Measurements from ENCODE around the gene PAIP2B.

PAIP2B gene

GRCh38 chr2:71157124-71157793 is 69.6 kb downstream of the PAIP2B start:
- Histone ChIP-seq H3K9ac (no peak overlapping the region), H3K27me3 (ENCODE audit: insufficient read depth, low read depth) (no peaks in the 10 kb centered on the region; the same call in 1 of the 2 replicates), H3K4me2 (peak overlapping the region; percentile 22; the same call in 1 of the 2 replicates), H3K27ac (no peak overlapping the region), H3K79me2 (ENCODE audit: insufficient read depth, low read depth) (no peaks in the 10 kb centered on the region), H3K4me1 (ENCODE audit: low read depth, poor library complexity, severe bottlenecking) (peaks cover 10% of the 10 kb centered on the region), H3K4me3 (IDR thresholded peaks at IDR 0.05; ENCODE audit: insufficient read depth, low read depth, low read length) (no peak overlapping the region), H4K20me1 (ENCODE audit: insufficient read depth) (no peaks in the 10 kb centered on the region), H3K36me3 (ENCODE audit: insufficient read depth) (no peaks in the 10 kb centered on the region), H2AFZ (ENCODE audit: low read depth) (0 out of 2 replicates have a peak overlapping the region, but pooled peaks have one; percentile 7)
- TF ChIP-seq CTCF (conservative IDR thresholded peaks at IDR 0.05; ENCODE audit: low read depth, low read length): peak; percentile 79

DNA sequence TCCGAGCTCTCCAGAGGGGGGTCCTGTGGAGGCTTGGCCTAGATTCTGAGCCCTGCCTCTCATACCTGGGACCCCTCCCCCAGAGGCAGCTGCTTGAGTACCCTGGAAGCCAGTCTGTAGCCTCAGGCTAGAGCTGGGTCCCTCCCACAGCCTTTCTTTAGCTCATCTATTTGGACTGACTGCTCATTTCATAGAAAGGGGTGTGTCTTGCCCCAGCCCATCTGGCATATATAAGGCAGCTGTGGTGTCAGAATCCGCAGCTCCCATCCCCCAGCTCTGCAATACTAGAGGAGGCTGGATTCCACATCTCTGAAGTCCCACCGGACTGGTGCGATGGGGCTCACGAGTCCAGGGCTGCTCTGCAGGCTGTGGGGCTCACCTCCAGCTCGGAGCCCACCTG is 70.3 kb downstream of the PAIP2B start:
- Histone ChIP-seq H3K36me3 (ENCODE audit: insufficient read depth) (no peaks in the 10 kb centered on the region), H3K27ac (no peak overlapping the region), H3K9ac (no peak overlapping the region), H3K4me3 (IDR thresholded peaks at IDR 0.05; ENCODE audit: insufficient read depth, low read depth, low read length) (no peak overlapping the region), H3K27me3 (ENCODE audit: insufficient read depth, low read depth) (no peaks in the 10 kb centered on the region; the same call in 1 of the 2 replicates), H2AFZ (ENCODE audit: low read depth) (no peak overlapping the region), H3K4me1 (ENCODE audit: low read depth, poor library complexity, severe bottlenecking) (peaks cover 10% of the 10 kb centered on the region), H4K20me1 (ENCODE audit: insufficient read depth) (no peaks in the 10 kb centered on the region), H3K4me2 (peak overlapping the region; percentile 22; the same call in 1 of the 2 replicates), H3K79me2 (ENCODE audit: insufficient read depth, low read depth) (no peaks in the 10 kb centered on the region)
- TF ChIP-seq CTCF (conservative IDR thresholded peaks at IDR 0.05; ENCODE audit: low read depth, low read length): no peak

- H2AFZ ChIP-seq (ENCODE audit: low read depth): no peak overlapping the region
- H3K4me2 ChIP-seq: no peak overlapping the region
- H3K36me3 ChIP-seq (ENCODE audit: insufficient read depth): no peaks in the 10 kb centered on the region
- no peak for TF ChIP-seq CTCF (conservative IDR thresholded peaks at IDR 0.05; ENCODE audit: low read depth, low read length)
- no peaks in the 10 kb centered on the region for H3K79me2 ChIP-seq (ENCODE audit: insufficient read depth, low read depth)
- no peaks in the 10 kb centered on the region for H4K20me1 ChIP-seq (ENCODE audit: insufficient read depth)
- H3K27ac ChIP-seq: no peak overlapping the region
- no peaks in the 10 kb centered on the region; the same call in 1 of the 2 replicates for H3K27me3 ChIP-seq (ENCODE audit: insufficient read depth, low read depth)
- H3K4me1 ChIP-seq (ENCODE audit: low read depth, poor library complexity, severe bottlenecking): peaks cover 10% of the 10 kb centered on the region
- no peak overlapping the region for H3K9ac ChIP-seq
- no peak overlapping the region for H3K4me3 ChIP-seq (IDR thresholded peaks at IDR 0.05; ENCODE audit: insufficient read depth, low read depth, low read length)
These were observed 71.1 kb downstream of the PAIP2B start for GRCh38 chr2:71155846-71156245.

GRCh38 chr2:71154798-71155197 is 72.1 kb downstream of the PAIP2B start:
- Histone ChIP-seq H4K20me1 (ENCODE audit: insufficient read depth) (no peaks in the 10 kb centered on the region), H3K27ac (no peak overlapping the region), H3K79me2 (ENCODE audit: insufficient read depth, low read depth) (no peaks in the 10 kb centered on the region), H2AFZ (ENCODE audit: low read depth) (no peak overlapping the region), H3K9ac (no peak overlapping the region), H3K27me3 (ENCODE audit: insufficient read depth, low read depth) (no peaks in the 10 kb centered on the region; the same call in 1 of the 2 replicates), H3K36me3 (ENCODE audit: insufficient read depth) (no peaks in the 10 kb centered on the region; the same call in 1 of the 2 replicates), H3K4me3 (IDR thresholded peaks at IDR 0.05; ENCODE audit: insufficient read depth, low read depth, low read length) (no peak overlapping the region), H3K4me1 (ENCODE audit: low read depth, poor library complexity, severe bottlenecking) (peaks cover 10% of the 10 kb centered on the region), H3K4me2 (no peak overlapping the region)
- 0 out of 2 replicates have a peak, but pooled peaks have one; percentile 27 for TF ChIP-seq CTCF (conservative IDR thresholded peaks at IDR 0.05; ENCODE audit: low read depth, low read length)
